GM23338 (cell line): Measurements from ENCODE around the gene BARD1. TPM values are rescaled to one million over a fixed set of nuclear protein-coding genes. Genes with fewer than 3 reads are reported as not detected.

ENCODE experiments used
- ATAC-seq: fragments of 200-7000 bp; cut with Tn5 transposase; 3 replicates; pipeline ENCODE4 v1.9.1; 2020
- DNase-seq: peaks from one replicate; pipeline ENCODE4 v3.0.0-alpha.2; 2015; ENCODE audit warnings: low spot score
- H2AFZ ChIP-seq: fragments of 200-600 bp; sonication (generic); 2 replicates; pipeline ENCODE4 v1.8.0; 2016; ENCODE audit warnings: antibody characterized with exemption, mild to moderate bottlenecking, moderate library complexity
- H3F3A ChIP-seq: fragments of 200-600 bp; sonication (generic); replicated peaks from 2 replicates; pipeline ENCODE4 v1.8.0; 2017; ENCODE audit warnings: antibody characterized with exemption, mixed run types, low read depth
- H3K27ac ChIP-seq: fragments of 200-600 bp; sonication (generic); 2 replicates; pipeline ENCODE4 v1.6.1; 2016; ENCODE audit warnings: low read depth
- H3K27me3 ChIP-seq: fragments of 200-600 bp; sonication (generic); 2 replicates; pipeline ENCODE4 v1.8.0; 2016; ENCODE audit warnings: mild to moderate bottlenecking, mixed run types, moderate library complexity; ENCODE audit not compliant: insufficient read depth
- H3K36me3 ChIP-seq: fragments of 200-600 bp; sonication (generic); 2 replicates; pipeline ENCODE4 v1.8.0; 2016; ENCODE audit warnings: mild to moderate bottlenecking; ENCODE audit not compliant: insufficient read depth
- H3K4me1 ChIP-seq: fragments of 200-600 bp; sonication (generic); 2 replicates; pipeline ENCODE4 v1.8.0; 2016; ENCODE audit warnings: mild to moderate bottlenecking, moderate library complexity; ENCODE audit not compliant: insufficient read depth
- H3K4me2 ChIP-seq: fragments of 200-600 bp; sonication (generic); 2 replicates; pipeline ENCODE4 v1.7.1; 2017; ENCODE audit warnings: mixed run types
- H3K4me3 ChIP-seq: fragments of 200-600 bp; sonication (generic); 2 replicates; pipeline ENCODE4 v1.6.1; 2016; ENCODE audit warnings: mixed run types
- H3K79me2 ChIP-seq: fragments of 200-600 bp; sonication (generic); replicated peaks from 2 replicates; pipeline ENCODE4 v1.8.0; 2017; ENCODE audit warnings: mild to moderate bottlenecking; ENCODE audit not compliant: insufficient read depth
- H3K9me2 ChIP-seq: fragments of 200-600 bp; sonication (generic); 2 replicates; pipeline ENCODE4 v1.8.0; 2017; ENCODE audit not compliant: insufficient read depth
- H4K20me1 ChIP-seq: fragments of 200-600 bp; sonication (generic); replicated peaks from 2 replicates; pipeline ENCODE4 v1.8.0; 2017; ENCODE audit warnings: mild to moderate bottlenecking; ENCODE audit not compliant: insufficient read depth
- H3K27ac Mint-ChIP-seq: 2 replicates; pipeline ENCODE4 v1.8.0; 2020; ENCODE audit warnings: inconsistent platforms, mild to moderate bottlenecking, moderate library complexity, mixed read lengths
- H3K27me3 Mint-ChIP-seq: 3 replicates; pipeline ENCODE4 v1.8.0; 2022; ENCODE audit warnings: low read depth, mild to moderate bottlenecking, moderate library complexity, mixed read lengths, inconsistent platforms; ENCODE audit not compliant: insufficient read depth, poor library complexity
- H3K36me3 Mint-ChIP-seq: 3 replicates; pipeline ENCODE4 v1.8.0; 2021; ENCODE audit warnings: low read depth, mild to moderate bottlenecking, inconsistent platforms, moderate library complexity, mixed read lengths
- H3K4me1 Mint-ChIP-seq: 3 replicates; pipeline ENCODE4 v1.8.0; 2020; ENCODE audit warnings: mild to moderate bottlenecking, inconsistent platforms, mixed read lengths
- H3K4me3 Mint-ChIP-seq: 3 replicates; pipeline ENCODE4 v1.8.0; 2021; ENCODE audit warnings: moderate library complexity, mild to moderate bottlenecking, inconsistent platforms, mixed read lengths
- H3K9me3 Mint-ChIP-seq: 3 replicates; pipeline ENCODE4 v1.8.0; 2020; ENCODE audit warnings: moderate library complexity, mild to moderate bottlenecking, inconsistent platforms, mixed read lengths
- EZH2 ChIP-seq: fragments of 200-600 bp; sonication (generic); IDR thresholded peaks from one replicate; pipeline ENCODE4 v1.8.0; 2017; ENCODE audit warnings: antibody characterized with exemption, mild to moderate bottlenecking, low read depth; ENCODE audit not compliant: unreplicated experiment
- NANOG ChIP-seq: IDR thresholded peaks from 2 replicates; pipeline ENCODE4 v1.6.1; 2016; ENCODE audit warnings: antibody characterized with exemption, borderline replicate concordance
- POLR2AphosphoS5 ChIP-seq: IDR thresholded peaks from 2 replicates; pipeline ENCODE4 v1.6.1; 2016; ENCODE audit warnings: antibody characterized with exemption, low read depth
- REST ChIP-seq: IDR thresholded peaks from one replicate; pipeline ENCODE4 v1.6.1; 2018; ENCODE audit warnings: antibody characterized with exemption; ENCODE audit not compliant: unreplicated experiment
- polyA plus RNA-seq: library from polyadenylated mRNA; unstranded; fragments of >200 nt; fragmentation: Nextera tagmentation; extraction: Ambion mirVana; gene quantifications from 2 replicates; pipeline ENCODE4 v1.2.1, GENCODE V29; 2016
- total RNA-seq: library from RNA; depleted of rRNA; stranded (reverse); fragments of >200 nt; shearing (Covaris generic); gene quantifications from 2 replicates; pipeline ENCODE4 v1.2.3, GENCODE V29; 2014
- TF ChIP-seq, protein P1 (sequence below): IDR thresholded peaks from 2 replicates; pipeline ENCODE4 v1.6.1; 2016; ENCODE audit warnings: antibody characterized with exemption

Gene BARD1
- total and polyA plus RNA-seq, 2 experiments from 2014 or later: 33.9 to 61.0 TPM

- Histone ChIP-seq H3K9me2 (no peaks in the 10 kb centered on the region), H2AFZ (peak overlapping the region; percentile 52), H3K4me3 (peak overlapping the region; percentile 66), H3K36me3 (no peaks in the 10 kb centered on the region), H3K79me2 (peaks cover 31% of the 10 kb centered on the region), H4K20me1 (peaks cover 12% of the 10 kb centered on the region; the same call in 1 of the 2 replicates), H3K27ac (no peak overlapping the region), H3K4me2 (peak overlapping the region; percentile 78), H3F3A (no peaks in the 10 kb centered on the region), H3K27me3 (peaks cover 6% of the 10 kb centered on the region; the same call in 1 of the 2 replicates), H3K4me1 (peaks cover 22% of the 10 kb centered on the region)
- ATAC-seq (no peak), DNase-seq (peak; percentile 18)
- Mint-ChIP-seq H3K9me3 (no peaks in the 10 kb centered on the region), H3K4me1 (peaks cover 38% of the 10 kb centered on the region), H3K36me3 (no peaks in the 10 kb centered on the region; the same call in 2 of the 3 replicates), H3K27me3 (peaks cover 11% of the 10 kb centered on the region), H3K4me3 (peak overlapping the region; percentile 70), H3K27ac (no peak overlapping the region; the same call in 1 of the 2 replicates)
- TF ChIP-seq NANOG (no peak), REST (no peak)
These were observed 1.2 kb upstream of the BARD1 start for GRCh38 chr2:214810671-214811070.

- H3K9me2 ChIP-seq: no peaks in the 10 kb centered on the region
- no peaks in the 10 kb centered on the region for H3F3A ChIP-seq
- peaks cover 29% of the 10 kb centered on the region for H3K4me1 ChIP-seq
- H3K4me3 ChIP-seq: peak overlapping the region; percentile 66
- Mint-ChIP-seq H3K4me3 (peak overlapping the region; percentile 89), H3K36me3 (no peaks in the 10 kb centered on the region; the same call in 1 of the 3 replicates), H3K27me3 (peaks cover 11% of the 10 kb centered on the region), H3K9me3 (no peaks in the 10 kb centered on the region), H3K27ac (peak overlapping the region; percentile 88; the same call in 1 of the 2 replicates), H3K4me1 (peaks cover 46% of the 10 kb centered on the region)
- peak overlapping the region; percentile 99 for H3K4me2 ChIP-seq
- TF ChIP-seq REST: peak; percentile 13
- peak; percentile 79 for TF ChIP-seq POLR2AphosphoS5
- TF ChIP-seq EZH2: no peak
- TF ChIP-seq, protein P1, sequence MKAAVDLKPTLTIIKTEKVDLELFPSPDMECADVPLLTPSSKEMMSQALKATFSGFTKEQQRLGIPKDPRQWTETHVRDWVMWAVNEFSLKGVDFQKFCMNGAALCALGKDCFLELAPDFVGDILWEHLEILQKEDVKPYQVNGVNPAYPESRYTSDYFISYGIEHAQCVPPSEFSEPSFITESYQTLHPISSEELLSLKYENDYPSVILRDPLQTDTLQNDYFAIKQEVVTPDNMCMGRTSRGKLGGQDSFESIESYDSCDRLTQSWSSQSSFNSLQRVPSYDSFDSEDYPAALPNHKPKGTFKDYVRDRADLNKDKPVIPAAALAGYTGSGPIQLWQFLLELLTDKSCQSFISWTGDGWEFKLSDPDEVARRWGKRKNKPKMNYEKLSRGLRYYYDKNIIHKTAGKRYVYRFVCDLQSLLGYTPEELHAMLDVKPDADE: no peak
- DNase-seq (peak; percentile 98), ATAC-seq (peak; percentile 88)
- peaks cover 12% of the 10 kb centered on the region; the same call in 1 of the 2 replicates for H4K20me1 ChIP-seq
- peaks cover 38% of the 10 kb centered on the region for H3K79me2 ChIP-seq
- H3K27me3 ChIP-seq: peaks cover 6% of the 10 kb centered on the region; the same call in 1 of the 2 replicates
- peak overlapping the region; percentile 37; the same call in 1 of the 2 replicates for H3K27ac ChIP-seq
- H3K36me3 ChIP-seq: no peaks in the 10 kb centered on the region
- H2AFZ ChIP-seq: peak overlapping the region; percentile 52
These were observed 475 bp upstream of the BARD1 start for GRCh38 chr2:214809751-214810564.
